LNCaP clone FGC (cell line): ENCODE results near the gene ZSCAN1.

Experiments used
- DNase-seq: peaks from one replicate; pipeline ENCODE4 v3.0.0-alpha.2; 2011; ENCODE audit warnings: low read depth
- H3K4me3 ChIP-seq: 2 replicates; pipeline ENCODE4 v1.5.1; 2011; ENCODE audit warnings: mild to moderate bottlenecking, low read depth, low read length, control low read depth
- TF ChIP-seq, protein P1 (sequence below): IDR thresholded peaks from 2 replicates; pipeline ENCODE4 v1.5.1; 2012; ENCODE audit warnings: mild to moderate bottlenecking; ENCODE audit not compliant: control insufficient read depth, insufficient read depth; ENCODE audit errors: extremely low read depth

Gene ZSCAN1

DNA sequence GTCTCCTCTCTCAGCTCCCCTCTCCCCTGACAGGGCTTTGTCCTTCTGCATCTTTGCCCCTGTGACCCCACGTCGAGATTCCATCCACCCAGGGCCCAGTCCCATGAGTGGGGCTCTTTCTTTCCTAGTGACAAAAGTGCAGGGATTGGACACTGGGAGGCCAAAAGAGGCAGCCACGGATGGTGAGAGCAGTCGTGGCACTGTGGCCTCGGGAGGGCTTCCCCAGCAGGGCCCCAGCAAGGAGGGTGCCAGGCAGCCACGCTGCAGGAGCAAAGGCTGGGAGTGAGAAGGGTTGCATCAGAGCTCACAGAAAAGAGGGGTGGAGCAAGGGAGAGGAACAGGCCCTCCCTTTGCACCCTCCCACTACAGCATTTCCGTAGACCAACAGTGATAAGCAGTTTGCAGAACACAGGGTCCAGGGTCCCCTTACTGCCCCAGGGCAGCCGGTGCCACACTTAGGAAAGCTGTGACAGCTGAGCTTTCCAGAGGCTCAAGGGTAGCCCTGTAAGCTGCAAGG lies 4.9 kb downstream of the ZSCAN1 start:
- TF ChIP-seq, protein P1, sequence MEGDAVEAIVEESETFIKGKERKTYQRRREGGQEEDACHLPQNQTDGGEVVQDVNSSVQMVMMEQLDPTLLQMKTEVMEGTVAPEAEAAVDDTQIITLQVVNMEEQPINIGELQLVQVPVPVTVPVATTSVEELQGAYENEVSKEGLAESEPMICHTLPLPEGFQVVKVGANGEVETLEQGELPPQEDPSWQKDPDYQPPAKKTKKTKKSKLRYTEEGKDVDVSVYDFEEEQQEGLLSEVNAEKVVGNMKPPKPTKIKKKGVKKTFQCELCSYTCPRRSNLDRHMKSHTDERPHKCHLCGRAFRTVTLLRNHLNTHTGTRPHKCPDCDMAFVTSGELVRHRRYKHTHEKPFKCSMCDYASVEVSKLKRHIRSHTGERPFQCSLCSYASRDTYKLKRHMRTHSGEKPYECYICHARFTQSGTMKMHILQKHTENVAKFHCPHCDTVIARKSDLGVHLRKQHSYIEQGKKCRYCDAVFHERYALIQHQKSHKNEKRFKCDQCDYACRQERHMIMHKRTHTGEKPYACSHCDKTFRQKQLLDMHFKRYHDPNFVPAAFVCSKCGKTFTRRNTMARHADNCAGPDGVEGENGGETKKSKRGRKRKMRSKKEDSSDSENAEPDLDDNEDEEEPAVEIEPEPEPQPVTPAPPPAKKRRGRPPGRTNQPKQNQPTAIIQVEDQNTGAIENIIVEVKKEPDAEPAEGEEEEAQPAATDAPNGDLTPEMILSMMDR = no peak
- H3K4me3 ChIP-seq = no peak overlapping the region
- no peak for DNase-seq

- H3K4me3 ChIP-seq = no peak overlapping the region
- DNase-seq = no peak
- TF ChIP-seq, protein P1 = no peak
Measured at GRCh38 chr19:58040751-58041525, 7.1 kb downstream of the ZSCAN1 start.

GRCh38 chr19:58042495-58043340 lies 8.9 kb downstream of the ZSCAN1 start:
- no peak overlapping the region for H3K4me3 ChIP-seq
- TF ChIP-seq, protein P1 = no peak
- no peak for DNase-seq

- TF ChIP-seq, protein P1 = no peak
- DNase-seq = no peak
- no peak overlapping the region for H3K4me3 ChIP-seq
Measured at GRCh38 chr19:58044391-58044790, 10.6 kb downstream of the ZSCAN1 start.

- no peak for DNase-seq
- no peak overlapping the region for H3K4me3 ChIP-seq
Measured at GRCh38 chr19:58044886-58045285, 11.1 kb downstream of the ZSCAN1 start.

DNA sequence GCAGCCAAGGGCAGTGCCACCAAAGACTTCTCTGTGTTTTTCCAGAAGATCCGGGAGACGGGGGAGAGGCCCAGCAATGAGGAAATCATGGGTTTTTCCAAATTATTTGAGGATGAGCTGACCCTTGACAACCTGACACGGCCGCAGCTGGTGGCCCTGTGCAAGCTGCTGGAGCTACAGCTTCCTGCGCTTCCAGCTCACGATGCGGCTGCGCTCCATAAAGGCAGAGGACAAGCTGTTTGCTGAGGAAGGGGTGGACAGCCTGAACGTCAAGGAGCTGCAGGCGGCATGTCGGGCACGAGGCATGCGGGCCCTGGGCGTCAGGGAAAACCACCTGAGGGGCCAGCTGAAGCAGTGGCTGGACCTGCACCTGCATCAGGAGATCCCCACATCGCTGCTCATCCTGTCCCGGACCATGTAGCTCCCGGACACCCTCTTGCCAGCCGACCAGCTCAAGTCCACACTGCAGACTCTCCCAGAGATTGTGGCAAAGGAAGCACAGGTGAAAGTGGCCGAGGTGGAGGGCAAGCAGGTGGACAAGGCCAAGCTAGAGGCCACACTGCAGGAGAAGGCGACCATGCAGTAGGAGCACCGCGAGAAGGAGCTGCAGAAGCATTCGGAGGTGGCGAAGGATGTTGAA lies 11.7 kb downstream of the ZSCAN1 start:
- H3K4me3 ChIP-seq = no peak overlapping the region
- DNase-seq = no peak
- TF ChIP-seq, protein P1 = no peak

More at GRCh38 chr19:58044886-58045285, 11.1 kb downstream of the ZSCAN1 start:
- TF ChIP-seq, protein P1 = no peak
